ENCODE results near the gene TMPRSS4. TPM values are rescaled to one million over a fixed set of nuclear protein-coding genes. Genes with fewer than 3 reads are reported as not detected.
A peak's percentile ranks its signal among the peaks of the same experiment; 100 is the strongest.

The TMPRSS4 gene
- total RNA-seq, 1 experiment from 2014 or later: not detected

GRCh38 chr11:118074785-118075184 lies 2.1 kb upstream of the TMPRSS4 start:
- intact Hi-C loops (cut with micrococcal nuclease; ENCODE audit: unreplicated experiment) (no loop called here), in situ Hi-C loops (cut with HindIII; ENCODE audit: low pct_unique_long_range_greater_than_20kb, low sequenced_read_pairs) (no loop called here)
- ATAC-seq (no peak), DNase-seq (ENCODE audit: low read depth, low spot score) (no peak)
- peaks cover 5% of the 10 kb centered on the region; the same call in 1 of the 2 replicates for H3K27me3 ChIP-seq (ENCODE audit: control insufficient read depth, insufficient read depth, low read length)
- BruUV-seq (replicated peaks): no TSS peak
- no peak overlapping the region for H3K27ac ChIP-seq (ENCODE audit: low read length)
- H3K4me1 ChIP-seq (ENCODE audit: control insufficient read depth, insufficient read depth, low read length): no peaks in the 10 kb centered on the region
- H3K9me3 ChIP-seq (ENCODE audit: control insufficient read depth, insufficient read depth, low read depth, low read length): no peaks in the 10 kb centered on the region
- CTCF ChIA-PET: interaction anchor here (1.1 to 1.7 kb wide), 2 partner anchors 21 to 265 kb away, joined by 4 to 8 read pairs; no protein-coding TSS in a partner anchor
- POLR2A ChIA-PET: no interaction called here
- no peak for TF ChIP-seq POLR2AphosphoS5 (IDR thresholded peaks at IDR 0.05; ENCODE audit: low read depth, low read length)
- no peak for TF ChIP-seq TCF7L2 (IDR thresholded peaks at IDR 0.05; ENCODE audit: low read depth, low read length)
- TF ChIP-seq CTCF (IDR thresholded peaks at IDR 0.05): no peak
- TF ChIP-seq SIN3A (IDR thresholded peaks at IDR 0.05; ENCODE audit: borderline replicate concordance, insufficient read depth, low read depth, low read length): no peak
- TF ChIP-seq REST (IDR thresholded peaks at IDR 0.05; ENCODE audit: insufficient read depth in 1 of 2, low read depth in 2 of 2, low read length in 1 of 2): no peak
- no peaks in the 10 kb centered on the region for H3K36me3 ChIP-seq (ENCODE audit: control insufficient read depth, insufficient read depth, low read length)
- H3K4me3 ChIP-seq (ENCODE audit: low read depth in 2 of 2, low read length in 2 of 2): no peak overlapping the region

GRCh38 chr11:118078911-118079411 lies 2.1 kb downstream of the TMPRSS4 start:
- H3K36me3 ChIP-seq (ENCODE audit: control insufficient read depth, insufficient read depth, low read length): no peaks in the 10 kb centered on the region
- CTCF ChIA-PET: interaction anchor here (0.6 kb wide), 1 partner anchor 22 kb away, joined by 3 read pairs; no protein-coding TSS in a partner anchor
- H3K4me1 ChIP-seq (ENCODE audit: control insufficient read depth, insufficient read depth, low read length): no peaks in the 10 kb centered on the region
- H3K4me3 ChIP-seq (ENCODE audit: low read depth in 2 of 2, low read length in 2 of 2): no peak overlapping the region
- no peaks in the 10 kb centered on the region for H3K9me3 ChIP-seq (ENCODE audit: control insufficient read depth, insufficient read depth, low read depth, low read length)
- DNase-seq (ENCODE audit: low read depth, low spot score) (no peak), ATAC-seq (peak; percentile 49; the same call in 1 of the 2 replicates)
- in situ Hi-C loops (cut with HindIII; ENCODE audit: low pct_unique_long_range_greater_than_20kb, low sequenced_read_pairs) (no loop called here), intact Hi-C loops (cut with micrococcal nuclease; ENCODE audit: unreplicated experiment) (no loop called here)
- TF ChIP-seq SIN3A (IDR thresholded peaks at IDR 0.05; ENCODE audit: borderline replicate concordance, insufficient read depth, low read depth, low read length) (no peak), POLR2AphosphoS5 (IDR thresholded peaks at IDR 0.05; ENCODE audit: low read depth, low read length) (no peak), TCF7L2 (IDR thresholded peaks at IDR 0.05; ENCODE audit: low read depth, low read length) (no peak)
- POLR2A ChIA-PET: no interaction called here
- BruUV-seq (replicated peaks): no TSS peak
- no peak overlapping the region for H3K27ac ChIP-seq (ENCODE audit: low read length)
- H3K27me3 ChIP-seq (ENCODE audit: control insufficient read depth, insufficient read depth, low read length): peaks cover 15% of the 10 kb centered on the region

- POLR2A ChIA-PET: no interaction called here
- intact Hi-C loops (cut with micrococcal nuclease; ENCODE audit: unreplicated experiment) (no loop called here), in situ Hi-C loops (cut with HindIII; ENCODE audit: low pct_unique_long_range_greater_than_20kb, low sequenced_read_pairs) (no loop called here)
- no peak overlapping the region for H3K4me3 ChIP-seq (ENCODE audit: low read depth in 2 of 2, low read length in 2 of 2)
- TF ChIP-seq TCF7L2 (IDR thresholded peaks at IDR 0.05; ENCODE audit: low read depth, low read length) (no peak), SIN3A (IDR thresholded peaks at IDR 0.05; ENCODE audit: borderline replicate concordance, insufficient read depth, low read depth, low read length) (no peak), POLR2AphosphoS5 (IDR thresholded peaks at IDR 0.05; ENCODE audit: low read depth, low read length) (no peak), CTCF (IDR thresholded peaks at IDR 0.05) (no peak), REST (IDR thresholded peaks at IDR 0.05; ENCODE audit: insufficient read depth in 1 of 2, low read depth in 2 of 2, low read length in 1 of 2) (no peak)
- H3K27me3 ChIP-seq (ENCODE audit: control insufficient read depth, insufficient read depth, low read length): peaks cover 15% of the 10 kb centered on the region
- H3K9me3 ChIP-seq (ENCODE audit: control insufficient read depth, insufficient read depth, low read depth, low read length): no peaks in the 10 kb centered on the region
- no peak for ATAC-seq
- BruUV-seq (replicated peaks): no TSS peak
- CTCF ChIA-PET: no interaction called here
- no peak overlapping the region for H3K27ac ChIP-seq (ENCODE audit: low read length)
- H3K4me1 ChIP-seq (ENCODE audit: control insufficient read depth, insufficient read depth, low read length): no peaks in the 10 kb centered on the region
- DNase-seq (ENCODE audit: low read depth, low spot score): no peak
- H3K36me3 ChIP-seq (ENCODE audit: control insufficient read depth, insufficient read depth, low read length): no peaks in the 10 kb centered on the region
These were observed 2.6 kb downstream of the TMPRSS4 start for GRCh38 chr11:118079491-118079890.

All from Panc1 (cell line).